Vagina (tissue), 2 donors: Measurements from ENCODE around the gene BMS1.

ENCODE experiments used
- POLR2A ChIP-seq, 2 donors: fragments of 450-650 bp; IDR thresholded peaks; one replicate each; pipeline ENCODE4 v1.6.1; 2017; ENCODE audit warnings: antibody characterized with exemption in 2 of 2, mild to moderate bottlenecking in 2 of 2, moderate library complexity in 2 of 2
- POLR2AphosphoS5 ChIP-seq, 2 donors: sonication (generic); formaldehyde crosslinking; IDR thresholded peaks; one replicate each; pipeline ENCODE4 v1.9.0; 2017; ENCODE audit warnings: antibody characterized with exemption in 2 of 2, mild to moderate bottlenecking in 2 of 2, low read depth in 1 of 2; ENCODE audit not compliant: insufficient read depth in 1 of 2
- TF ChIP-seq, protein P1 (sequence below), 3 experiments: fragments of 450-650 bp in 2 of 3; fragments of 200-600 bp in 1 of 3; sonication (generic) in 1 of 3; IDR thresholded peaks; one replicate each; pipeline ENCODE4 v1.5.1; 2017 to 2019; ENCODE audit warnings: antibody characterized with exemption in 3 of 3, mild to moderate bottlenecking in 2 of 3, moderate library complexity in 2 of 3

DNA sequence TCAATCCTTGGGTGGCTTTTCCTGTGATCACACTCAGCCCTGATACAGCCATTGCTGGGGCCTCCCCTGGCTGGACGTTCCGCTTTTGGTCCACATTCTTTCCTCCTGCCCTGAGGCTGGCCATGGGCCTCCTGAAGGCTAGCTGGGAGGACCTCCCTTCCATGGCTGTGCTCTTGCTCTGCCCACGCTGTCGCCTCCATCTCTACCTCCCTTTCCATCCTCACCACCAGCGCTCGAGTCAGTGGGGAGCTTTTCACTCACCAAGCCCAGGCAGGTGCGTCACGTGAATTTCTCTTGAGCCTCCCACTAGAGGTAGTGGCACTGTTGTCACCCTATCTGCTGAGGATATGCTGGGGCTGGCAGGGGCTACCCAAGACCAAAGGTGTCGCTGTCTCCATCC is 85.9 kb downstream of the BMS1 start:
- TF ChIP-seq, protein P1, sequence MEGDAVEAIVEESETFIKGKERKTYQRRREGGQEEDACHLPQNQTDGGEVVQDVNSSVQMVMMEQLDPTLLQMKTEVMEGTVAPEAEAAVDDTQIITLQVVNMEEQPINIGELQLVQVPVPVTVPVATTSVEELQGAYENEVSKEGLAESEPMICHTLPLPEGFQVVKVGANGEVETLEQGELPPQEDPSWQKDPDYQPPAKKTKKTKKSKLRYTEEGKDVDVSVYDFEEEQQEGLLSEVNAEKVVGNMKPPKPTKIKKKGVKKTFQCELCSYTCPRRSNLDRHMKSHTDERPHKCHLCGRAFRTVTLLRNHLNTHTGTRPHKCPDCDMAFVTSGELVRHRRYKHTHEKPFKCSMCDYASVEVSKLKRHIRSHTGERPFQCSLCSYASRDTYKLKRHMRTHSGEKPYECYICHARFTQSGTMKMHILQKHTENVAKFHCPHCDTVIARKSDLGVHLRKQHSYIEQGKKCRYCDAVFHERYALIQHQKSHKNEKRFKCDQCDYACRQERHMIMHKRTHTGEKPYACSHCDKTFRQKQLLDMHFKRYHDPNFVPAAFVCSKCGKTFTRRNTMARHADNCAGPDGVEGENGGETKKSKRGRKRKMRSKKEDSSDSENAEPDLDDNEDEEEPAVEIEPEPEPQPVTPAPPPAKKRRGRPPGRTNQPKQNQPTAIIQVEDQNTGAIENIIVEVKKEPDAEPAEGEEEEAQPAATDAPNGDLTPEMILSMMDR (IDR thresholded peaks at IDR 0.05): no peak
- TF ChIP-seq POLR2A (IDR thresholded peaks at IDR 0.05) (no peak), POLR2AphosphoS5 (IDR thresholded peaks at IDR 0.05; ENCODE audit: insufficient read depth in 1 of 2, low read depth in 1 of 2) (no peak)
